Bronchial epithelial cell (primary cell): ENCODE results near the gene RASSF3. TPM values are rescaled to one million over a fixed set of nuclear protein-coding genes. Genes with fewer than 3 reads are reported as not detected.

ENCODE experiments used
- DNase-seq: peaks from one replicate; pipeline ENCODE4 v3.0.0-alpha.2; 2010; ENCODE audit warnings: low read depth
- FAIRE-seq: peaks from 2 replicates; lab custom pipeline; 2011; peaks lifted over from hg19 to GRCh38; lab: Jason Lieb, UNC
- H3K27me3 ChIP-seq: 2 replicates; pipeline ENCODE4 v1.5.1; 2011; ENCODE audit warnings: low read length; ENCODE audit not compliant: control insufficient read depth, insufficient read depth
- H3K36me3 ChIP-seq: 2 replicates; pipeline ENCODE4 v1.5.1; 2011; ENCODE audit warnings: low read length; ENCODE audit not compliant: control insufficient read depth, insufficient read depth
- H3K4me3 ChIP-seq: 2 replicates; pipeline ENCODE4 v1.5.1; 2011; ENCODE audit warnings: mild to moderate bottlenecking, low read depth, low read length, control low read depth
- CTCF ChIP-seq: IDR thresholded peaks from 2 replicates; pipeline ENCODE4 v1.5.1; 2011; ENCODE audit warnings: mild to moderate bottlenecking, moderate library complexity, low read length, control low read depth, inconsistent platforms; ENCODE audit not compliant: insufficient read depth, severe bottlenecking
- total RNA-seq: library from RNA; depleted of rRNA; stranded (reverse); fragments of >200 nt; gene quantifications from 2 replicates; pipeline ENCODE4 v1.2.1, GENCODE V29; 2014

The RASSF3 gene
- total RNA-seq = 8.7 and 9.7 TPM in 2 replicates

- Histone ChIP-seq H3K4me3 (peak within 1 kb of the TSS; percentile 81), H3K27me3 (no peaks in the 10 kb centered on the region), H3K36me3 (no peaks in the 10 kb centered on the region)
- no peak for TF ChIP-seq CTCF
- FAIRE-seq = no peak
- no peak for DNase-seq
Observed at GRCh38 chr12:64610079-64610659, at the start of gene RASSF3. RASSF3 (plus strand) TSS chr12:64610495; CDS start chr12:64610633, 138 bp downstream.

GRCh38 chr12:64561302-64562136 is 48.8 kb upstream of the RASSF3 start:
- FAIRE-seq = no peak
- H3K4me3 ChIP-seq = no peak overlapping the region
- no peak for TF ChIP-seq CTCF
- no peaks in the 10 kb centered on the region for H3K36me3 ChIP-seq
- DNase-seq = no peak
- H3K27me3 ChIP-seq = peaks cover 2% of the 10 kb centered on the region

GRCh38 chr12:64566122-64566521 is 44.2 kb upstream of the RASSF3 start:
- TF ChIP-seq CTCF = no peak
- Histone ChIP-seq H3K27me3 (peaks cover 3% of the 10 kb centered on the region), H3K4me3 (no peak overlapping the region), H3K36me3 (no peaks in the 10 kb centered on the region)
- DNase-seq = no peak
- FAIRE-seq = no peak

- Histone ChIP-seq H3K27me3 (peaks cover 3% of the 10 kb centered on the region), H3K4me3 (no peak overlapping the region), H3K36me3 (no peaks in the 10 kb centered on the region)
- FAIRE-seq = no peak
- DNase-seq = no peak
- no peak for TF ChIP-seq CTCF
Observed at GRCh38 chr12:64566831-64567517, 43.3 kb upstream of the RASSF3 start.

GRCh38 chr12:64567570-64567969 is 42.7 kb upstream of the RASSF3 start:
- H3K27me3 ChIP-seq = peaks cover 3% of the 10 kb centered on the region
- H3K4me3 ChIP-seq = no peak overlapping the region
- FAIRE-seq = peak; percentile 58
- no peak for DNase-seq
- no peaks in the 10 kb centered on the region for H3K36me3 ChIP-seq
- TF ChIP-seq CTCF = no peak
